Measurements from ENCODE around the gene LPAR3. TPM values are rescaled to one million over a fixed set of nuclear protein-coding genes. Genes with fewer than 3 reads are reported as not detected.
"Not testable (repeated sequence)": the region's sequence is repeated elsewhere in the genome, so short reads cannot be mapped to it uniquely, and the experiment has no call there.

The LPAR3 gene
- total RNA-seq, 1 experiment from 2014 or later = 0.72 TPM

DNA sequence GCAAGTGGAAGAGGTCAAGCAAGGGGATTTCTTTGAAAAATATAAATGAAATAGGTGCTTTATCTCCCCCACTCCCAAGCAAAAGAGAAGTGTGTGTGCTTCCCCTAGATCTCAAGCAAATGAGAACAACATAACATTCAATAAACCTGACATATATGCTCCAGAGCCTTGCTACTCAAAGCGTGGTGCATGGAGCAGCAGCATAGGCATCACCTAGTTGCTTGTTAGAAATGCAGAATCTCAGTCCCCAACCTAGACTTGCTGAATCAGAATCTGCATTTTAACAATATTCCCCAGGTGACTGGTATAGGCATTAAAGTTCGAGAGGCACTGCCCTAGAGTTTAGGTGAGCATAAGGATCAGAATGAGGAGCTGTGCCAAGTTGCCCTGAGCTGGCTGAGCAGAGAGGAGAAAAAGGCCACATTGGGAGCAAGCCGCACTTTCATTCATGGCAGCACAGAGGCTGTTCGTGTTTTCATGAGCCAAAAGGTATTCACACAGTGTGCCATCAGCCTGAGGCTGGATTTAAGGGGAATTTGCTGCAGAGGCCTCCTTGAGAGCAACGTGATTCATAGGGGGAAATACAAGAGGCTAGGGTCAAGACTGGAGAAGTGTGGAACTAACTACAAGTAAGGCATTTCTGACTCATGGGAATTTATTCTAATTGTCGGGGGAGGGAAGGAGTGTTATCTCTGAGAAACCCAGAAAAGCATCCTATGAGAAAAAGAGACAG lies 14.3 kb upstream of the LPAR3 start:
- peak; percentile 76 for DNase-seq (ENCODE audit: low read depth)

DNA sequence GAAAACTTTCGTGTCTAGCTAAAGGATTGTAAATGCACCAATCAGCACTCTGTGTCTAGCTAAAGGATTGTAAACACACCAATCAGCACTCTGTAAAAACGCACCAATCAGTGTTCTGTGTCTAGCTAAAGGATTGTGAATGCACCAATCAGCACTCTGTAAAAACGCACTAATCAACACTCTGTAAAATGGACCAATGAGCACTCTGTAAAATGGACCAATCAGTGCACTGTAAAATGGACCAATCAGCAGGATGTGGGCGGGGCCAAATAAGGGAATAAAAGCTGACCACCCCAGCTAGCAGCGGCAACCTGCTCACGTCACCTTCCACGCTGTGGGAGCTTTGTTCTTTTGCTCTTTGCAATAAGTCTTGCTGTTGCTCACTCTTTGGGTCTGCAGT lies 9.7 kb upstream of the LPAR3 start:
- DNase-seq (ENCODE audit: low read depth) = not testable (repeated sequence)

GRCh38 chr1:84899969-84900368 lies 7.0 kb upstream of the LPAR3 start:
- DNase-seq (ENCODE audit: low read depth) = no peak

GRCh38 chr1:84896279-84896678 lies 3.3 kb upstream of the LPAR3 start:
- DNase-seq (ENCODE audit: low read depth) = no peak

DNA sequence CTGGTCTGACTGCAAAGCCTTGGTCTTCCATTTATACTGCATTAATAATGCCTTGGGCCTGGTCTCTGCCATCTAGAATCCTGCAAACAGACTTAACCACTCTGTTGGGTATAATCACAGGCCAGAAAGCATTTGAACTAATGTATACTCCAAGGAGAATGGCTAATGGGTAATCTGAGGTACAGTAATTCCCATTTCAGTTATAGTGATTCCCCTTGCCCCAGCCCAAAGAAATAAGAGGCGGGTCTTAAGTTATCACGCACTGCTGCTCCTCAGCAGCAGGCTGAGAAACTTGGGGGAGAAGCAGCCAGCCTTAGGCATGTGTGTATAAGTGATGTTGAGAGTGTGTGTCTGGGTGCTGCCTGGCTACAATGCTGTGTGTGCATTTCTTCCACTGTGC lies 2.4 kb downstream of the LPAR3 start:
- no peak for DNase-seq (ENCODE audit: low read depth)

DNA sequence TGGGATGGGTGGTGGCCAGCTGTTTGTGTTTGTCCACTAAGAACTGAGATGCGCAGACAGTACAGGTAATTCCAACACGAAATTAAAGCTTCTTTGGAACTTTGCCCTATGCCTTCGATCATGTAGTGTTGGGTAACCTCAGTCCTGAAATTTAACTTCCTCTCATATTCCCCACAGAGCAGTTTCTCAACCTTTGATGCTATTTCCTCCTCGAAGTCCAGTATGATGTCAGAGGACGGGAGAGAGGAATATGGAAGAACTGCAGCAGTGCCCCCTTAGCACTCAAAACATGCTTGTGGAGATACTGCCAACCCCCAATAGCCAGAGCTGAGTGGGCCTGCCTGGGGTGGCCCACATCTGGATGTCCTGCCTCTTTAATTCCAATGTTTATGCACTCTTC lies 3.6 kb downstream of the LPAR3 start:
- no peak for DNase-seq (ENCODE audit: low read depth)

DNA sequence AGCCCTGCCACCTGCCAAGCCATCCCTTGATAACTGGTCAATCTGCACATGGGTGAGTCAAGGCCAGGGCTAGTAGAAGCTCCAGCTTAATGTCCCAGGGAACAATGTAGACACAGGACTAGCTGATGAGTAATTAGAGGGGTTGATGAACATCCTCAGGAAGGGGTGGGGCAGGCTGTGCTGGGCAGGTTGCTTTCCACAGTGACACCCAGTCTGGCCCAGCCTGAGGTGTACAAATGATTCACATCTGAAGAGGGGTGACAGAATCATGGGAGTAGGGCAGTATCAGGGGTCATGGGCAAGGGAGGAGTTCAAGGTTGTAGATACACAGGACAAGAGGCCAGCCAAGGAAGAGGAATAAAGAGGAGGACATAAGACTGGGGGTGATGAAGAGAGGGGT lies 4.3 kb downstream of the LPAR3 start:
- no peak for DNase-seq (ENCODE audit: low read depth)

DNA sequence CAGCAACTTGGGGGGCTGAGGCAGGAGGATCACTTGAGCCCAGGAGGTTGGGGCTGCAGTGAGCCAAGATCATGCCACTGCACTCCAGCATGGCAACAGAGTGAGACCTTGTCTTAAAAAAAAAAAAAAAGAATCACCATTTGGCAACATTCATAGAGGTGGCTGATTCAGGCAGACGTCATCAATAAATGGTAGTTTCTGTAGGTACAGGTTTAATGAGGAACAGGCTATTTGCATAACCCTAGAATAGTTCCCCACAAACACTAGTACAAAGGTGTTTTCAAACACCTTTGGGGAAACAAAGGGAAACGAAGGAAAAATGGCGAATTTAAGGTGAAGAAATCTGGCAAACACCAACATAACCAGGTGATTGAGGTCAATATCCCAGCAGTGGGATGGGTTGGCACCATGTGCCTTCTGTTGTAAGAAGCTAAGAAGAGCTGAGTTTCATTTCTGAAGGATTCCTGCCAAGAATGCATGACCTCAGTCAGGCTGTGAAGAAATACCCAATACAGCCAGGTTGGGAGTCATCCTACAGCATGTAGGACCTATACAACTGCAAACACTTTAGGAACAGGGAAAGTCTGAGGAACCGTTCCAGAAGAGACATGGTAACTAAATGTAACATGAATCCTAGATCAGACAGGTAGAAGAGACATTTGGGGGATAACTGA lies 5.6 kb downstream of the LPAR3 start:
- peak; percentile 10 for DNase-seq (ENCODE audit: low read depth)

GRCh38 chr1:84885469-84885868 lies 7.5 kb downstream of the LPAR3 start:
- no peak for DNase-seq (ENCODE audit: low read depth)

DNA sequence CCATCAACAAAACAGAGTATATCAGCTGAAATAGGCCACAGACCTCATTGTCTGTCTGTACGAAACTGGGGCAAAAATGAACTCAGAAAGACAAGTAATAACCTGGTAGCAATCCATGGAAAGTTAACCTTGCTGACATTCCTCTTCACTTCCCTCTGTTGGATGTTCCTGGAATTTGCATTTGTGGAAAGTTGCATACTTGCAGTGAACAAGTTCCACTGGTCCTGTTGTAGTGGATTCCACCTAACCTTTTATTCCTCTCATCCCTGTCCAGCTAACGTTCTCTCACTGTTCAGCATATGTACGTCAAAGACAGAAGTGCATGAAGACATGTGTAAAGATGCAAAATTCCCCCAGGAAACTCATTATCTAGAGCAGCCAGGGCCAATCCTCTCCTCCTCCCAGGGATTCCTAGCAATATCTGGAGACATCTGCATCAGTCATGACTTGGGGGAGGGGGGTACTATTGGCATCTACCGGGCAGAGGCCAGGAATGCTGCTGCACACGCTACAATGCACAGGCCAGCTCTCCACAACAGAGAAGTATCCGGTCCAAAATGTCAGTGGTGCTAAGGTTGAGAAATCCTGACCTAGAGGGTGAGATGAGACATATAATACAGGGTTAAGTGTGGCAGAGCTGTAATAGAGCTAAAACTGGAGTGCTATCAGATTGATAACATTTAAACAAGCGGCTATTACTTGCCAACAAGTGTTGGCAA lies 8.2 kb downstream of the LPAR3 start:
- DNase-seq (ENCODE audit: low read depth) = peak; percentile 7

DNA sequence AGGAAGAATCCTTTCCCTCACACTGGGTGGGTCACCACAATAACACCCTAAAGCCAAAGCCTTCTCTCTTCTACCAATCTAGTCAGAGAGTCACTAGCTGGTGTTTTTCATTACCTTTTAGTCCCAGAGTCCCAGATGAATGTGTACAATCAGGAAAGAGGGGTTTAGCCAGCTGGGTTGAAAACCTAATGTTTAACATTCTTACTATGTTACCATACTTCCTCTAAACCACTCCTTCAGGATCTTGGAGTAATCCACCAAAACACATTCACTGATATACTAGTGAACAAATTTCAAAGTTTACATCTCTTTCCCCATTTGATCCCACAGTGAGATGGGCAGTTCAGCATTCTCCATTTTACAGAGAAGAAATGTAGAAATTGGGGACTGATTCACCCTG lies 9.7 kb downstream of the LPAR3 start:
- no peak for DNase-seq (ENCODE audit: low read depth)

DNA sequence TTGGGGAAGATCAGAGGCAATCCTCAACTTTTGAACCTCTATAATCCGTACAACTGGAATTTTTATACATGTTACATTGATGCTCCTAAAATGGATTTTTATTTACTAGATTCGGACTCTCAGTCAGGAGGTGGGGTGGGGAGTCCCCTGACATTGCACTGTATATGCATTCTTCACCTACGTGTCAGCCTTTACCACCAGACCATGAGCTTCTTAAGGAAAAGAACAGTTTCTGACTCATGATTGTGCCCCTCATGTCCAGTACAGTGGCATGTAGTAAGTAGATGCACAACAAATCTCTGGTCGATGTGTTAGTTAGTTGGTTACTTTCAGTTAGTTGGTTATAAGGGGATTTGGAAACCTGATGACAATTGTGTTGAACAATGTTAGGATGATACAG lies 15.4 kb downstream of the LPAR3 start:
- DNase-seq (ENCODE audit: low read depth) = no peak

DNA sequence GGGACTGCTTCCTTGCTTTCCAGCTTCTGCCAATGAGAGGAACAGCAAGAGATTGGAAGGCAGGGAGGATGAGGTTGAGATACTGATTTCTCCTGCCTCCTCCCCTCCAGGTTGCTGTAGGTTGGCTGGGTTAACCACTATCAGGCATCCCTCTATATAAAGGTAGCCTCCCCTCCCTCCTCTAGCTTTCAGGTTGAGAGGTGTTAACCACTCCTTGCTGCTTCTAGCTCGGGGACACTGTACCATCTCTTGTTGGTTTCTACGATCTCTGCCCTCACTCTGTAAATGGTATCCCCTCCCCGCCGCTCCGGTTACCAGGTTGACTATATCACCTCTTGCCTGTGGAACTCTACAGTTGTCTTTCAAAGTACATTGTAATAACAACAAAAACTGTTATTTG lies 16.7 kb downstream of the LPAR3 start:
- no peak for DNase-seq (ENCODE audit: low read depth)

GRCh38 chr1:84873366-84873765 lies 19.6 kb downstream of the LPAR3 start:
- no peak for DNase-seq (ENCODE audit: low read depth)

DNA sequence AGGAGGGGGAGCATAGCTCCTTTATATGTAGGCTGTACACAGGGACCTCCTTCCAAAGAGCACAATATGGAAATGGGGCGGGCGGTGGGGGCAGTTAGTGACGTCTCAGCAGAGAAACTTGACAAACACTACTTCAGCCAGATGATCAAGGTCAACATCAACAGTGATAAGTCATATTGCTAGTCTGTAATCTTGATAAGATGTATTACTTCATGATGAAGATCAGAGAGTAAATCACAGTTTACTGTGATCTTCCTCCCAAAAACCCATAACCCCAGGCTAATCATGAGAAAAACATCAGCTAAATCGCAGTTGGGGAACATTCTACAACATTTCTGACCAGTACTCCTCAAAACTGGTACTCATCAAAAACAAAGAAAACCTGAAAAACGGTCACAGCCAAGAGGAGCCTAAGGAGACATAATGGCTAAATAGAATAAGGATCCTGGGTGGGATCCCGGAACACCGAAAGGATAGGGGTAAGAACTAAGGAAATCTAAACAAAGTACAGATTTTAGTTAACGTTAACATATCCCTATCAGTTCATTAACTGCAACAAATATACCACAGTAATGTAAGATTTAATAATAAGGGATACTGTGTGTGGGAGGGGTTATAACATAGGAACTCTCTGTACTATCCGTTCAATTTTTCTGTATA lies 20.2 kb downstream of the LPAR3 start:
- DNase-seq (ENCODE audit: low read depth) = no peak

DNA sequence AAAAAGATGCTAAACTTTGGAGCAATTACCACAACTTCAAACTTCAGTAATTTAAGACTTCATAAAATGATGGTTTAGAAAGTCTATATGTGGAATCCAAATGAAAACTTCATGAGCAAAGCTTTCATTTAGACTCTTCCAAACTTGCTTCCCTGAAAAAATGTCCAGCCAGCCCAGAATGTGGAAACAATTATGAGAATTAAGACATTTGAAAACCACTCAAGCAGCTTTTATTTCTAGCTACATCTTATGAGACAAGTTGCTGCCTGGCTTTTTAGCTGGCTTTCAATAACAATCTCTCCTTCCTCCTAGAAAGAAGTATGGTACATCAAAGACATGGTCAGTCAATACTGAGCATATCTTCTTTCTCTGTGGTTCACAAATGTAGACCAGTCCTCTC lies 21.8 kb downstream of the LPAR3 start:
- no peak for DNase-seq (ENCODE audit: low read depth)

DNA sequence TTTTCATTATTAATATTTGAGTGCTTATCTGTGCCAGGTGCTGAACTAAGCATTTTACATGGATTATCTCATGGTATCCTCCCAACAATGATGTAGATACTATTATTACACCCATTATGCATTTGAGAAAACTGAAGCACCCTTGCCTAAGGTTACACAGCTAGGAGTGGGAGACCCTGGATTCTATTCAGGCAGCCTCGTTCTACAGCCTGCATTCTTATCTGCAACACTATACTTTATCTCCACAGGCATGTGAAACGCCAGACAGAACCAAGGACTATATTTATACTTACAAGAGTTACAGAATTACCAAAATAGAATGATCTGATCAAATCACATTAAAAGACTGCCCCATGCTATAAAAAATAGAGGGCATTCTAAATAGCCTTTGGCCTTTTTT lies 22.4 kb downstream of the LPAR3 start:
- DNase-seq (ENCODE audit: low read depth) = no peak

DNA sequence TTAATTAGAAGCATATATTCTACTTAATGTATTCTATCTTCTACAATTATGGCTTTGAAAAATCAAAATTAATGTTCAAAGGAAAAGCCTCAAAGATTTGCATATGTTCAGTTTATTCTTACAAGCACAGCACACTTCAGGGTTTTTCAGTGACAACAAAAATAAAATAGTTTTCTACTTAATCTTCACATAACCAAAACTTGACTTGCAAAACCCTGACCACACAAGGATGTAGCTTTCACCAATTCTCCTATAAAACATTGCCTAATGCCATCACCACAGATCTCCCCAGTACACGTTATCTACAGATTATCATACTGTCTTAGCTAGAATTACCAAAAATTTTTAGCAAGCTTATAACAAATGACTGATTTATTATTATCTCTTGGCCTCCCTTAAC lies 23.3 kb downstream of the LPAR3 start:
- no peak for DNase-seq (ENCODE audit: low read depth)

GRCh38 chr1:84862810-84863251 lies 30.2 kb downstream of the LPAR3 start:
- DNase-seq (ENCODE audit: low read depth) = no peak

DNA sequence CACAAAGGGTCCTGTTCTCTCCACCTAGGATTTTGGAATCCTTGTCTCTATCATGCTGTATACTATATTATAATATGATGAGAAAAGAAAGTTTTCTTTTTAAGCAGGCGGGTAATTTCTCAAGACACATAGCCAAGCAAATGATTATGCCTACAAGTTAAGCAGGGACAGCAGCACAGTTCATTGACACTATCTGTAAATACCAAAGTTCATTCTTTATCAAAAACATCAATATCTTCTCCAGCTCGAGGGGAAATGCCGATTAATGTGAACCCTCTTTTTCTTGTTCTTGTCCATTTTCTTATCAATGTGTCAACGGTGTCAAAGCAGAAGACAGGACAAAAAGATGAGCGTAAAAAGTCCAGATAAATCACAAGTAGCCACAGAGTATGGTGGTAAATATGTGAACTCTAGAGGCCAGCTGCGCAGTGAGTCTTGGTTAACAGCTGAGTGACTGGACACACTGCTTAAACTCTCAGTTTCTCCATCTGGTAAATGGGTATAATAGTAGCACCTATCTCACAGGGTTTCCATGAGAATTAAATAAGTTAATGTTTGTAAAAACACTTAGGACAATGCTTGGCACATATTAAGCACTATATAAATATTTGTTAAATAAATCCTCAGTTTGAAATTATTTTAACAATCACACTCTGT lies 30.9 kb downstream of the LPAR3 start:
- DNase-seq (ENCODE audit: low read depth) = no peak

- DNase-seq (ENCODE audit: low read depth) = no peak
Observed at GRCh38 chr1:84861516-84861915, 31.5 kb downstream of the LPAR3 start.

GRCh38 chr1:84859866-84860265 lies 33.1 kb downstream of the LPAR3 start:
- peak; percentile 29 for DNase-seq (ENCODE audit: low read depth)

Data from RPMI7951 (cell line).